PFSK-1 (cell line): ENCODE data around the gene PTPRN2.

ENCODE experiments used
- FOXP2 ChIP-seq: optimal IDR thresholded peaks from 2 replicates; pipeline ENCODE3; 2011; ENCODE audit warnings: borderline replicate concordance, control low read depth, inconsistent platforms; ENCODE audit not compliant: insufficient read depth; ENCODE audit errors: extremely low read length, extremely low read depth
- POLR2AphosphoS5 ChIP-seq: IDR thresholded peaks from 2 replicates; pipeline ENCODE4 v1.6.1; 2012; ENCODE audit warnings: low read depth, mild to moderate bottlenecking, control low read depth, low read length, moderate library complexity
- REST ChIP-seq, 2 experiments: IDR thresholded peaks; 2 replicates each; pipeline versions ENCODE4 v1.6.1 to v1.8.0; 2011 to 2012; ENCODE audit warnings: low read depth in 2 of 2, low read length in 2 of 2, control low read depth in 1 of 2, inconsistent platforms in 1 of 2, mild to moderate bottlenecking in 1 of 2, moderate library complexity in 1 of 2; ENCODE audit not compliant: insufficient read depth in 1 of 2
- SIN3A ChIP-seq: IDR thresholded peaks from 2 replicates; pipeline ENCODE4 v1.6.1; 2012; ENCODE audit warnings: mild to moderate bottlenecking, low read length, moderate library complexity, borderline replicate concordance; ENCODE audit not compliant: insufficient read depth
- TAF1 ChIP-seq: IDR thresholded peaks from 2 replicates; pipeline ENCODE4 v1.6.1; 2012; ENCODE audit warnings: low read length, control low read depth, borderline replicate concordance; ENCODE audit not compliant: insufficient read depth

The PTPRN2 gene

DNA sequence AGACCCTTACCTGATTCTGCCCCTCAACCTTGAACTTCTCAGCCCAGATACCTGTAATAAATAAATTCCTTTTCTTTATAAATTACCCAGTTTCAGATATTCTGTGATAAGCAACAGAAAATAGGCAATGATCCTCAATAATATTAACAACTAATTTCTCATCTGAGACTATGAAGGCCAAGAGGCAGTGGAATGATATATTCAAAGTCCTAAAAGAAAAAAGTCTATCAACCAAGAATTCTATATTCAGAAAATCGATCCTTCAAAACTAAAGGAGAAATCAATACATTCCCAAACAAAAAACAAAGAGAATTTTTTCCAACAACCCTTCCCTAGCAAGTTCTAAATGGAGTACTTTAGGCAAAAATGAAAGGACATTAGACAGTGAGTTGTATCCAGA lies 279.6 kb downstream of the PTPRN2 start:
- TF ChIP-seq TAF1 (no peak), POLR2AphosphoS5 (no peak), SIN3A (no peak)

DNA sequence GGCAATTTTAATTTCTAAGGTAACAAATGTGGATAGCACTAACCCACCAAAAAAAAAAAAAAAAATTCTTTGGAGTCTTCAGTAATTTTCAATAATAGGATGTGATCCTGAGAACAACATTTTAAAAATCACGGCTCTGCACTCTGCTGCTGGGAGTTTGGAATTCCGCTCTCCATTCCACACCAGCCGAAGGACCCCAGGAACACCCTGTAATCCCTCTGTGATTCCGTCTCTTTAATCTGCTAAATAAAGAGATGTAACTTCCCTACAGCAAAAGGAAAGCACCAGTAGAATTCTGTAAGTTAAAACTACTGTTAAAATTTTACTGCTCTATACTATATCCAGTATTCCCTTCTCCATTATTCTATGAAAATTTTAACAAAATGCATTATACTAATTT lies 284.5 kb downstream of the PTPRN2 start:
- TF ChIP-seq SIN3A (no peak), TAF1 (no peak), REST (IDR thresholded peaks at IDR 0.05; ENCODE audit: insufficient read depth in 1 of 2, low read depth in 2 of 2, low read length in 2 of 2) (no peak), POLR2AphosphoS5 (no peak), FOXP2 (no peak)

- TF ChIP-seq REST (IDR thresholded peaks at IDR 0.05; ENCODE audit: insufficient read depth in 1 of 2, low read depth in 2 of 2, low read length in 2 of 2) (no peak), TAF1 (no peak), SIN3A (no peak), POLR2AphosphoS5 (no peak), FOXP2 (no peak)
These were observed 285.2 kb downstream of the PTPRN2 start for GRCh38 chr7:158302274-158303070.

DNA sequence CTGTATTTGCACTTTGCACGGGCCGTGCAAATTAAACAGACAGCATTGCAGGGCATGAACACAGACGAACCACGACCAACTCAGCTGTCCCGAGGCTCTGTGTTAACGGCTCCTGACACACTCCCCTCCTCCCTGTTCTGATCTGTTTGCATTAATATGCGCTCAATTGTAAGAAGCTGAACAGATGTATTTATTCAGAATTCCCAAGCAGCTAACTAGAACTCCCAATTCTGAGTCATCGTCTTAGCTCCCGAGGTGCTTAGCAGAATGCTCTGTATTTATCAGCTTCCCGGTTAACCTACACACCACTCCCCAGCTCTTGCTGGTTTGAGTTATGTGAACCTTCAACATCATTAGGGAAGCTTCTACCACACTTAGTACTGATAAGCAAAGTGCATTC lies 286.4 kb downstream of the PTPRN2 start:
- no peak for TF ChIP-seq TAF1
- no peak for TF ChIP-seq FOXP2
- TF ChIP-seq REST (IDR thresholded peaks at IDR 0.05; ENCODE audit: insufficient read depth in 1 of 2, low read depth in 2 of 2, low read length in 2 of 2): no peak
- TF ChIP-seq POLR2AphosphoS5: no peak
- no peak for TF ChIP-seq SIN3A

GRCh38 chr7:158300427-158300826 lies 287.2 kb downstream of the PTPRN2 start:
- no peak for TF ChIP-seq REST (IDR thresholded peaks at IDR 0.05; ENCODE audit: insufficient read depth in 1 of 2, low read depth in 2 of 2, low read length in 2 of 2)
- TF ChIP-seq SIN3A: no peak
- TF ChIP-seq POLR2AphosphoS5: no peak
- TF ChIP-seq FOXP2: no peak
- no peak for TF ChIP-seq TAF1
